ENCODE results near the gene ABCG1.

- TF ChIP-seq CTCF (IDR thresholded peaks at IDR 0.05) (no peak), POLR2A (IDR thresholded peaks at IDR 0.05) (no peak)
These were observed 31.8 kb downstream of the ABCG1 start for GRCh38 chr21:42250422-42251403.
